Thyroid gland (tissue), 4 donors: ENCODE data around the gene CMTM1. TPM values are rescaled to one million over a fixed set of nuclear protein-coding genes. Genes with fewer than 3 reads are reported as not detected.
A peak's percentile ranks its signal among the peaks of the same experiment; 100 is the strongest.

Experiments
- DNase-seq, 2 donors: peaks; one replicate each; pipeline ENCODE4 v3.0.0-alpha.2; 2019
- H3K27ac ChIP-seq, 3 donors: fragments of 200-600 bp; sonication (generic); 1 replicate in 2 of 3; 2 replicates in 1 of 3; pipeline ENCODE4 v1.5.1; 2016 to 2019; ENCODE audit warnings: mild to moderate bottlenecking in 1 of 3, moderate library complexity in 1 of 3
- H3K27me3 ChIP-seq: fragments of 200-600 bp; sonication (generic); one replicate; pipeline ENCODE4 v1.5.1; 2019
- H3K36me3 ChIP-seq, 2 donors: fragments of 200-600 bp; sonication (generic); one replicate each; pipeline ENCODE4 v1.5.1; 2016 to 2019
- H3K4me1 ChIP-seq, 2 donors: fragments of 200-600 bp; sonication (generic); one replicate each; pipeline ENCODE4 v1.5.1; 2017 to 2019
- H3K4me3 ChIP-seq, 3 donors: fragments of 200-600 bp; sonication (generic); replicated peaks in 1 of 3; 1 replicate in 2 of 3; 2 replicates in 1 of 3; pipeline ENCODE4 v1.5.1; 2016; ENCODE audit warnings: mild to moderate bottlenecking in 1 of 3
- H3K9me3 ChIP-seq: fragments of 200-600 bp; sonication (generic); one replicate; pipeline ENCODE4 v1.5.1; 2017
- POLR2A ChIP-seq, 2 donors: fragments of 450-650 bp; IDR thresholded peaks; one replicate each; pipeline ENCODE4 v1.6.1; 2017; ENCODE audit warnings: antibody characterized with exemption in 2 of 2, mild to moderate bottlenecking in 2 of 2, moderate library complexity in 1 of 2
- WGBS, 2 donors: methylation state at CpG; one replicate each; pipeline ENCODE4 v1.1.5; 2017; 5-methylcytosine and 5-hydroxymethylcytosine counted together
- intact Hi-C: fragments of 100-400 bp; cut with DNase I; formaldehyde crosslinking; loops from one replicate; pipeline ENCODE4 v1.15.1; 2023
- total RNA-seq, 4 donors: library from RNA; depleted of rRNA; stranded (reverse); fragments of >200 nt; gene quantifications; one replicate each; pipeline ENCODE4 v1.2.3, GENCODE V29; 2016
- TF ChIP-seq, protein P1 (sequence below), 6 experiments: fragments of 200-600 bp in 3 of 6; fragments of 450-650 bp in 3 of 6; sonication (generic) in 3 of 6; IDR thresholded peaks; one replicate each; pipeline ENCODE4 v1.5.1; 2016 to 2019; ENCODE audit warnings: antibody characterized with exemption in 6 of 6, mild to moderate bottlenecking in 2 of 6, inconsistent platforms in 1 of 6, moderate library complexity in 1 of 6

CMTM1 gene
- total RNA-seq, 4 donors from 2014 or later, result 3.8 TPM; not detected in 3

DNA sequence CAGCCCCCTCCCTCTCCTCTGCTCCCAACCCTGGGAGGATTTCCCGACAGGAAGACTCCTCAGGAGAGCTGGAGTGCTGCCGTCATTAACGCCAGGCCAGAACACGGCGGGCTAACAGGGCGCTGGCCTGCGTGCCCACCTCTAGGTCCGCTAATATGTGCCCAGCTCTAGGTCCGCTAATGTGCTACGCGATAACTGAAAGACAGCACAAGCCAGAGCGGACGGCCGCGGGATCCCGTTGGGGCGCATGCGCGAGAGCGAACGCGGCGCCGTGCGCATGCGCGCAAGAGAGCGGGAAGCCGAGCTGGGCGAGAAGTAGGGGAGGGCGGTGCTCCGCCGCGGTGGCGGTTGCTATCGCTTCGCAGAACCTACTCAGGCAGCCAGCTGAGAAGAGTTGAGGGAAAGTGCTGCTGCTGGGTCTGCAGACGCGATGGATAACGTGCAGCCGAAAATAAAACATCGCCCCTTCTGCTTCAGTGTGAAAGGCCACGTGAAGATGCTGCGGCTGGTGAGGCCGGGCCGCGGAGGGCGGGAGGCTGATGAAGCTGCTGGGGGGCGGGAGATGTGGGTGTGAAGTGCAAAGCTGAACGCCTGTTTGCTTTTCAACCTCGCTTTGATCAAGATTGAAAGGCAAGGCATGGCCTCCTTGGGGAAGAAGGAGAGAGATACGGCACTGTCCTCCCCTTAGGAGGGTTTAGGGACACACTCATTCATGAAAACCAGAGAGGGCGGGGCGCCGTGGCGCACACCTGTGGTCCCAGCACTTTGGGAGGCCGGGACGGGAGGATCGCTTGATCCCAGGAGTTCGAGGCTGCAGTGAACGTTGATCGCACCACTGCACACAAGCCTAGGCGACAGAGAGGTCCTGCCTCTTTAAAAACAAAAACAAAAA, 13.7 kb upstream of the CMTM1 start, which contains the start of gene CKLF:
CKLF (plus strand) TSS at position 291 of the 892 bp plus-strand sequence; CDS start at position 431, 140 bp downstream.
- peak; percentile 86 for DNase-seq
- H3K9me3 ChIP-seq, result no peaks in the 10 kb centered on the region
- intact Hi-C loops, result loop anchor here (5.0 kb wide), 1 partner anchor 35 kb away; no protein-coding TSS in a partner anchor
- WGBS, 2 donors, result 11 to 12% methylated on average over 49 to 58 of the region's 63 CpGs
- no peaks in the 10 kb centered on the region for H3K36me3 ChIP-seq
- H3K4me1 ChIP-seq, result peaks cover 35% of the 10 kb centered on the region in 2 donors
- no peaks in the 10 kb centered on the region for H3K27me3 ChIP-seq
- peak within 1 kb of the TSS in 2 of 3 donors; percentile 51 to 53 for H3K4me3 ChIP-seq
- H3K27ac ChIP-seq, result peak within 1 kb of the TSS; percentile 92 to 97 (median 94)
- TF ChIP-seq, protein P1, sequence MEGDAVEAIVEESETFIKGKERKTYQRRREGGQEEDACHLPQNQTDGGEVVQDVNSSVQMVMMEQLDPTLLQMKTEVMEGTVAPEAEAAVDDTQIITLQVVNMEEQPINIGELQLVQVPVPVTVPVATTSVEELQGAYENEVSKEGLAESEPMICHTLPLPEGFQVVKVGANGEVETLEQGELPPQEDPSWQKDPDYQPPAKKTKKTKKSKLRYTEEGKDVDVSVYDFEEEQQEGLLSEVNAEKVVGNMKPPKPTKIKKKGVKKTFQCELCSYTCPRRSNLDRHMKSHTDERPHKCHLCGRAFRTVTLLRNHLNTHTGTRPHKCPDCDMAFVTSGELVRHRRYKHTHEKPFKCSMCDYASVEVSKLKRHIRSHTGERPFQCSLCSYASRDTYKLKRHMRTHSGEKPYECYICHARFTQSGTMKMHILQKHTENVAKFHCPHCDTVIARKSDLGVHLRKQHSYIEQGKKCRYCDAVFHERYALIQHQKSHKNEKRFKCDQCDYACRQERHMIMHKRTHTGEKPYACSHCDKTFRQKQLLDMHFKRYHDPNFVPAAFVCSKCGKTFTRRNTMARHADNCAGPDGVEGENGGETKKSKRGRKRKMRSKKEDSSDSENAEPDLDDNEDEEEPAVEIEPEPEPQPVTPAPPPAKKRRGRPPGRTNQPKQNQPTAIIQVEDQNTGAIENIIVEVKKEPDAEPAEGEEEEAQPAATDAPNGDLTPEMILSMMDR (IDR thresholded peaks at IDR 0.05), result no peak
- TF ChIP-seq POLR2A (IDR thresholded peaks at IDR 0.05), result peak in 1 of 2 donors; percentile 83

- H3K9me3 ChIP-seq, result no peaks in the 10 kb centered on the region
- H3K4me3 ChIP-seq, result peak overlapping the region in 2 of 3 donors; percentile 51 to 53
- intact Hi-C loops, result loop anchor here (5.0 kb wide), 1 partner anchor 36 kb away; no protein-coding TSS in a partner anchor
- H3K4me1 ChIP-seq, result peaks cover 29 to 35% of the 10 kb centered on the region in 2 donors
- no peak for TF ChIP-seq POLR2A (IDR thresholded peaks at IDR 0.05)
- TF ChIP-seq, protein P1 (IDR thresholded peaks at IDR 0.05), result no peak
- WGBS, 2 donors, result 32 to 42% methylated on average over 8 of the region's 8 CpGs
- no peaks in the 10 kb centered on the region for H3K27me3 ChIP-seq
- no peaks in the 10 kb centered on the region for H3K36me3 ChIP-seq
- H3K27ac ChIP-seq, result peak overlapping the region in 1 of 3 donors; percentile 17
- DNase-seq, result no peak
These were observed 13.0 kb upstream of the CMTM1 start for GRCh38 chr16:66553223-66553622.

DNA sequence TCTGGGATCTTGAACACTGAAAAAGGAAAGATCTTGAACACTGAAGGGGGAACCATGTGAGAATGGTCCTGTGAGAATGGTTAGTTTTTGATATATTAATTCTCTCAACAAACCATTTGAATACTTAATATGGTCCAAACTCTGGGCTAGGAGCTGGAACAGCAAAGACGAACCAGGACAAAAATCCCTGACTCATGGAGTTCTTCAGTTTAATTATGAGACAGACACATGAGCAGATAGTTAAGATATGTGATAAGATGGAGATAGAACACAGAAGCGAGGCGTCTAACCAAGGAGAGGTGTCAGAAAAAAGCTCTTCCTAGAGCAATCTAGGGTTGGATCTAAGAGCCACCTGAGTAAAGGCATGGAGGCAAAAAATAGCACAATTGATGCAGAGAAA, 12.2 kb upstream of the CMTM1 start:
- H3K4me3 ChIP-seq, result no peak overlapping the region
- H3K9me3 ChIP-seq, result no peaks in the 10 kb centered on the region
- peak overlapping the region in 1 of 3 donors; percentile 17 for H3K27ac ChIP-seq
- no peaks in the 10 kb centered on the region for H3K36me3 ChIP-seq
- WGBS, 2 donors, result 90 to 97% methylated on average over 3 of the region's 3 CpGs
- no peaks in the 10 kb centered on the region for H3K27me3 ChIP-seq
- DNase-seq, result no peak
- TF ChIP-seq POLR2A (IDR thresholded peaks at IDR 0.05), result no peak
- TF ChIP-seq, protein P1 (IDR thresholded peaks at IDR 0.05), result no peak
- intact Hi-C loops, result loop anchor here (5.0 kb wide), 1 partner anchor 37 kb away; no protein-coding TSS in a partner anchor
- H3K4me1 ChIP-seq, result peaks cover 21 to 31% of the 10 kb centered on the region in 2 donors

DNA sequence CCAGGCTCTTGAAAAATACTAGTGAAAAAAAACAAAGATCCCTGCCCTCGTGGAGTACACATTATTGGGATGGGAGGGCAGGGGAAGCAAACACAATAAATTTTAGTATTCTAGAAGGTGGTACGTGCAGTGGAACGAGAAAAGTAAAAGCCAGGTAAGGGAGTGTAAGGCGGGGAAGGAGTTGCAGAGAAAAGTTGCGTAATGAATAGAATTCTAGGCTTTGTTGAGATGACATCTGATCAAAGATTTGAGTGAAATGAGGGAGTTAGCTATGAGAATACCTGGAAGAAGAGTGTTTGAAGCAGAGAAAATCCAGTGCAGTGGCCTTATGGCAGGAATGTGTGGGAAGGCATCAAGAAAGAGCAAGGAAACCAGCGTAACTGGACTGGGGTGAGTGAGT, 11.7 kb upstream of the CMTM1 start:
- no peaks in the 10 kb centered on the region for H3K27me3 ChIP-seq
- no peaks in the 10 kb centered on the region for H3K9me3 ChIP-seq
- intact Hi-C loops, result loop anchor here (5.0 kb wide), 1 partner anchor 37 kb away; no protein-coding TSS in a partner anchor
- TF ChIP-seq, protein P1 (IDR thresholded peaks at IDR 0.05), result no peak
- TF ChIP-seq POLR2A (IDR thresholded peaks at IDR 0.05), result no peak
- H3K4me3 ChIP-seq, result no peak overlapping the region
- DNase-seq, result no peak
- H3K4me1 ChIP-seq, result peaks cover 17 to 31% of the 10 kb centered on the region in 2 donors
- no peaks in the 10 kb centered on the region for H3K36me3 ChIP-seq
- H3K27ac ChIP-seq, result no peak overlapping the region
- WGBS, 2 donors, result 89 to 93% methylated on average over 6 of the region's 6 CpGs

- no peak overlapping the region for H3K27ac ChIP-seq
- no peak for DNase-seq
- H3K27me3 ChIP-seq, result no peaks in the 10 kb centered on the region
- no peak overlapping the region for H3K4me3 ChIP-seq
- H3K9me3 ChIP-seq, result no peaks in the 10 kb centered on the region
- intact Hi-C loops, result no loop called here
- peaks cover 0 to 4% of the 10 kb centered on the region in 2 donors for H3K4me1 ChIP-seq
- no peaks in the 10 kb centered on the region for H3K36me3 ChIP-seq
- WGBS, 2 donors, result 87 to 94% methylated on average over 1 of the region's 1 CpG
- TF ChIP-seq POLR2A (IDR thresholded peaks at IDR 0.05), result no peak
- TF ChIP-seq, protein P1 (IDR thresholded peaks at IDR 0.05), result no peak
These were observed 6.1 kb upstream of the CMTM1 start for GRCh38 chr16:66560107-66560506.
